HG02870 (cell line): ENCODE results near the gene CARD8.
"Not testable (repeated sequence)": the region's sequence is repeated elsewhere in the genome, so short reads cannot be mapped to it uniquely, and the experiment has no call there.

Source experiments
- ATAC-seq: cut with Tn5 transposase; IDR thresholded peaks from one replicate; pipeline ENCODE4 v1.9.1; 2021; ENCODE audit warnings: mild to moderate bottlenecking, moderate library complexity; ENCODE audit not compliant: unreplicated experiment

Gene CARD8

DNA sequence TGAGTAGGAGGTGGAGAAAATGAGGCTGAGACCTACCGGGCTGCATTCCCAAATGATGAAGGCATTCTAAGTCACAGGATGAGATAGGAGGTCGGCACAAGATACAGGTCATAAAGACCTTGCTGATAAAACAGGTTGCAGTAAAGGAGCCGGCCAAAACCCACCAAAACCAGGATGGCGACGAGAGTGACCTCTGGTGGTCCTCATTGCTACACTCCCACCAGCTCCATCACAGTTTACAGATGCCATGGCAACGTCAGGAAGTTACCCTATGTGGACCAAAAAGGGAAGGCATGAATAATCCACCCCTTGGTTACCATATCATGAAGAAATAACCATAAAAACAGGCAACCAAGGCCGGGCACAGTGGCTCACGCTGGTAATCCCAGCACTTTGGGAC, 9.6 kb upstream of the CARD8 start:
- not testable (repeated sequence) for ATAC-seq

DNA sequence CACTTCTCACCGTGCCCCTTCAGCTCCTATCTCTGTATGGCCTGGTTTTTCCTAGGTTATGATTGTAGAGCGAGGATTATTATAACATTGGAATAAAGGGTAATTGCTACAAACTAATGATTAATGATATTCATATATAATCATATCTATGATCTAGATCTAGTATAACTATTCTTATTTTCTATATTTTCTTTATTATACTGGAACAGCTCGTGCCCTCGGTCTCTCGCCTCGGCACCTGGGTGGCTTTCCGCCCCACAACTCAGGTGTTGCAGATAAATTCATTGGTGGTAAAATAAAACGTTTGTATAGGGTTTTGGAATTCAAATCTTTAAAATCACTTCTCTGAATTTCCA, 4.6 kb upstream of the CARD8 start:
- not testable (repeated sequence) for ATAC-seq

- ATAC-seq, result not testable (repeated sequence)
Measured at GRCh38 chr19:48258992-48259391, 3.3 kb upstream of the CARD8 start.

DNA sequence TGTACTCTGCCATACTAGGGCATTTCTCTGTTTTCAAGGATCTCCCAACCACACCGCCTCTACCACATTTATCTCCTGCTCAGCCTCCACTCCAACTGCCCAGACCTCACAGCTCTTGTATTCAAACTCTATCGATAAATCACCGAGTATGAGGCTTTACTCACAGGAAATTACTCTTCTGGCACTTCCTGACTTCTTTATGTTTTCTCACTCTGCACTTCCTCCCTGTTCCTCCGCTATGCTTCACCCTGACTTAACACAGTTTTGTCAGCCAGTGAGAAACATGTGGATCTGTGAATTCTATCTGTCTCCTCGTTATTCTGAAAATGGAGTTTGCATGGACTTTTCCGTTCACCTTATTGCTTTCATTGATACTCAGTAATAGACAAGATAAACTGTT, 2.6 kb upstream of the CARD8 start:
- ATAC-seq, result no peak

DNA sequence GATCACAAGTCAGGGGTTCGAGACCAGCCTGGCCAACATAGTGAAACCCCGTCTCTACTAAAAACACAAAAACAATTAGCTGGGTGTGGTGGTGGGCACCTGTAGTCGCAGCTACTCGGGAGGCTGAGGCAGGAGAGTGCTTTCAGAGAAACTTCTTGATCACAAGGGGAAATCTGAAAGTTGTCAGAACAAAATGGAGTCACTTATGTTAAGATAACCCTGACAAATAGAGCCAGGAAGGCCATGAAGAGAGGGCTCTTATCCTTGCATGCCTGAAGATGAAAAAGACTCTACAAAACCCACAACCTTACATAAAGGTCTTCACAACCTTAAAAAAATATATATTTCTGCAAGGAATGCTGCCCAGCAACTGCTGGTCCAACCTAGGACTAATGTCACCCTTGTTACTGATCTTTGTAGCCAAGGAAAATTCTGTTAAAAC, 1.2 kb downstream of the CARD8 start:
- no peak for ATAC-seq

GRCh38 chr19:48253999-48254398, 1.7 kb downstream of the CARD8 start:
- no peak for ATAC-seq

DNA sequence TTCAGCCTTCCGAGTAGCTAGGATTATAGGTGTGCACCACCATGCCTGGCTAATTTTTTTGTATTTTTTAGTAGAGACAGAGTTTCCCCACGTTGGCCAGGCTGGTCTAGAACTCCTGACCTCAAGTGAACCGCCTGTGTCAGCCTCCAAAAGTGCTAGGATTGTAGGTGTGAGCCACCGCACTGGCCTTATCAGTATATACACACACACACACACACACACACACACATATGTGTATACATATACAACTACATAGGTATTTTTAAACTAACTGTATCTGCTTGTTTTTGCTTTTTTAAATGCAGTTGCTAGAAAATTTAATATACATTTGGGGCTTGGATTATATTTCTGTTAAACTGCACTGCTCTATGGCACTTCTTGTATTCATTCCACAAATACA, 3.1 kb downstream of the CARD8 start:
- no peak for ATAC-seq

DNA sequence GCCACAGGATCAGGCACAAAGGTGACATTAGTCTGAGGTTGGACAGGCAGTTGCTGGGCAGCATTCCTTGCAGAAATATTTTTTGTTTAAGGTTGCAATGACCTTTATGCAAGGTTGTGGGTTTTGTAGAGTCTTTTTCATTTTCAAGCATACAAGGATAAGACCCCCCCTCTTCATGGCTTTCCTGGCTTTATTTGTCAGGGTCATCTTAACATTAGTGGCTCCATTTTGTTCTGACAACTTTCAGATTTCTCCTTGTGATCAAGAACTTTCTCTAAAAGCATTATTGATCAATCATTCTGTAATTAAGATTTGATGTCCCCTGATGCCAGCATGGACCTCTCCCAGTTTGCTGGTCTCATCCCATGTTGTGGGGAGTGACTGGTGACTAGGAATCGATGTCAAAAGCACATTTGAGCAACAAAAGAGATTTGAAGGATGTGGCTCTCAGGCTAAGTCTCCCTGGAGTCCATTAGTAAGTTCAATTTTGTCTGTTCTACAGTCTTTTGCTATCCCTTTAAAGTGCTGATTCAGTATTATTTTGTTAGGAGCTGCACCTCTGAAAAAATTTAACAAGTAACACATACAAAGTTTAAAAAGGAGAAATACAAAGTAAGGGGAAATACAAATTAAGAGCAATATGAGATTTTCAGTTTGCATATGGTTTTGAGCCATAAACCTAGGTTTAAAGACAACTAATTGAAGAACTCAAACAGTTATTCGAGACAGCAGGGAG, 5.3 kb downstream of the CARD8 start:
- no peak for ATAC-seq

GRCh38 chr19:48249502-48250014, 6.2 kb downstream of the CARD8 start:
- peak; percentile 59 for ATAC-seq

DNA sequence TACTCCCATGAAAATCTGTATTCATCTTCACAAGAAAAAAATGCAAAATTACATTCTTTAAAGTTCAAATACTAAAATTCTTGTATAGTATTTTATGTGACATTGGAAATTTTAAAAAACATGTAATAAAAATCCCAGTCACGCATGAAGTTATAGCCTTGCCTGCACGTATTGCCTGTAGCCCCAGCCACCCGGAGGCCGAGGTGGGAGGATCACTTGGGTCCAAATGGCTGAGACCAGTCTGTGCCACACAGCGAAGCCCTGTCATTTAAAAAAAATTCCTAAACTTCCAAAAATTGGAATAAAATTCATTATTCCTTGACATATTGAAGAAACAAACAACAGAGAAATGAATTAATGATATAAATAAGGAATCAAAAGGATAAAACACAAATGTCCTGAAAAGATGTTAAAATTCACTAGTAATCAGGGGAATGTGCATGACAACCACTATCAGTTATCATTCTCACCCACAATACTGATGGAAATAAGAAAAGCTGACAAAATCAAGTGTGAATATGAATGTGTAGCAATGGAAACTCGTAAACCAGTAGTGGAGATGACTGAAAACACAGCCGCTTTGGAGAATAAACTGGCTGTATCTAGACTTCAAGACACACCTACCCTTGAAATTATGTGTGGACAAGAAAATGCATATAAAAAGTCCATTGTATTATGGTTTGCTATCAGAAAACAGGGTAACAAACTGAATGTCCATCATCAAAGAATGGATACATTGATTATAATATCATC, 7.5 kb downstream of the CARD8 start:
- no peak for ATAC-seq

DNA sequence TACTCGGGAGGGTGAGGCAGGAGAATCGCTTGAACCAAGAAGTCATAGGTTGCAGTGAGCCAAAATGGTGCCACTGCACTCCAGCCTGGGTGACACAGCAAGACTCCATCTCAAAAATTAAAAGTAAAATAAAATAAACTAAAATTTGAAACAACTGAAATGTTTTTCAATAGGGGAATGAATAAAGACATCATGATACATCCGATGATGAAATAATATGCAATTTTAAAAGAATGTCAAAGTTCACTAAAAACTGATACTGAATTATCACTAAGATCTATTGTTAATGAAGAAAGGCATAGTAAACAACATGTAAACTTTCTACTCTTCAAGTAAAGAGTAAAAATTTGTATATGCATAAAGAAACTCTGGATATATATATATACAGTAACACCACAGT, 8.5 kb downstream of the CARD8 start:
- ATAC-seq, result no peak

DNA sequence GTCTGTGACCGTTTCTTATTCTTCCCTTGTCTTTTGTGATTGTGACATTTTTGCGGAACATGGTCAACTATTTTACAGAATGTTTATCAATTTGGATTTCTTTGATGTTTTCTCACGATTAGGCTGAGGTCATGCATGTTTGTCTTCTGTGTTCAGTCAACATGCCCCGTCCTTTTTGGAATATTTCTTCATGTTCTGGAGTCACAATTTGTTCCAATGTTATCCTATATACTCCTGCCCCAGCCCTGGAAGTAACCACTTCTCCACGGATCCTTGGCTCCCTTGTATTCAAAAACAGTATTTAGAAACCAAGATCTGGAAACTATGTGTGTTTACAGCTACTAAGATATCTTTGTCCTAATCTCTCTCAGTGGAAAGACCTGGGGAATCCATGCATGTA, 9.6 kb downstream of the CARD8 start:
- ATAC-seq, result no peak

DNA sequence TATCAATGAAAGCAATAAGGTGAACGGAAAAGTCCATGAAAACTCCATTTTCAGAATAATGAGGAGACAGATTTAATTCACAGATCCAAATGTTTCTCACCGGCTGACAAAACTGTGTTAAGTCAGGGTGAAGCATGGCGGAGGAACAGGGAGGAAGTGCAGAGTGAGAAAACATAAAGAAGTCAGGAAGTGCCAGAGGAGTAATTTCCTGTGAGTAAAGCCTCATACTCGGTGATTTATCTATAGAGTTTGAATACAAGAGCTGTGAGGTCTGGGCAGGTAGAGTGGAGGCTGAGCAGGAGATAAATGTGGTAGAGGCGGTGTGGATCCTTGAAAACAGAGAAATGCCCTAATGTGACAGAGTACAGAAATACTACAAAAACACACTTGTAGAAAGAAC, 11.4 kb downstream of the CARD8 start:
- ATAC-seq, result no peak

- not testable (repeated sequence) for ATAC-seq
Measured at GRCh38 chr19:48241771-48242170, 13.9 kb downstream of the CARD8 start.

DNA sequence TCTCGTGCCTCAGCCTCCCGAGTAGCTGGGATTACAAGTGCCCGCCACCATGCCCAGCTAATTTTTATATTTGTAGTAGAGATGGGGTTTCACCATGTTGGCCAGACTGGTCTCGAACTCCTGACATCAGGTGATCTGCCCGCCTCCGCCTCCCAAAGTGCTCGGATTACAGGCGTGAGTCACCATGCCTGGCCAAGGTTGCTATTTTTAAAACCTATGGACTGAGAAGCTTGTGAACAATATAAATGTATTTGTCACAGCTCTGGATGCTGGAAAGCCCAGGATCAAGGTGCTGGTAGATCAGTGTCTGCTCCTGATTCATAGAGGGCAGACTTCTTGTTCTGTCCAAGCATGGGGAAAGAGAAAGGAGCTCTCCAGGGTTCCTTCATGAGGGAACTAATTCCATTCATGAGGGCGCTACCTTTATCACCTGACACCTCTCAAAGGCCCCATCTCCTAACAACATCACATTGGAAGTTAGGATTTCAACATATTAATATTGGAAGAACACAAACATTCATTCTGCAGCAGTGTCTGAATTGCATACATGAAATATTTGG, 16.1 kb downstream of the CARD8 start:
- ATAC-seq, result no peak

DNA sequence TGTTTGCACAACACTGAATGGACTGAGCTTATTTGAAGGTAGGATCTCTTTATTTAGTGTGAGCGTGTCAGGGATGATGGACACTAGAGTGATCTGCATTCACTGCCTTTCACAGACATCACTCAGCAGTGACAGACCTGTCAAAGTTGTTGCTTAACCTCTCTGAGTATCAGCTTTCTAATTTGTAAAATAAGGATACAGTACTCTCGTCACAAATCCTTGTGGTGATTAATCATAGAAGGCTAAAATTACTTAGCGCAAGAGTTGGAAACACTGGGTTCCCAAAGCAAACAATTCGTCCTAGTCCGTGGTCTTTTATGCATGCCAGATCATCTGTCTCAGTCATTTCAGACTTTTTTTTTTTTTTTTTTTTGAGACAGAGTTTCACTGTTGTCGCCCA, 16.6 kb downstream of the CARD8 start:
- no peak for ATAC-seq

- ATAC-seq, result no peak
Measured at GRCh38 chr19:48237057-48237456, 18.7 kb downstream of the CARD8 start.

DNA sequence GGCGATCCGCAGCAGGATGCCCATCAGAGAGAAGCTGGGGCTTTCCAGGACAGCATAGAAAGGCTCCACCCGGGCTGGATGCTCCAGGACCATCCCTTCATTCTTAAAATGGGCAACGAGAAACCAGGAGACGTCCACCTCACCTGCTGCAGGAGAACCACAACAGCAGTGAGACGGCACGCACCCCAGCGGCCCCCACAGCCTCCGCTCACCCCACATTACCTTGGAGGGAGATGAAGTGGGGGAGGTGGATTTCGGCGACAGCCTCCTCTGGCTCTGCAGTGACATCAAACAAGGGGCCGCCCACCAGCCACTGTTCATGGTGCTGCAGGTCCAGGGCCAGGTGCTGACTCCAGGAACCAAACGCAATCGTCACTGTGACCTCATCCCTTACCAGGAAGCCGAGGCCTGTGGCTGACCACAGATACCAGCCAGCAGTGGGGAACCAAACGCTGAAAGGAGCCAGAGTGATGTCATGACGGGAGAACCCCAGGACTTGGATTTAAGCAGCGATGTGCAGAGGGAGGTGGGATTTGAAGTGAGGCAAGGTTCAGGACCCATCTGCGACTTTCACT, 25.1 kb downstream of the CARD8 start:
- no peak for ATAC-seq

DNA sequence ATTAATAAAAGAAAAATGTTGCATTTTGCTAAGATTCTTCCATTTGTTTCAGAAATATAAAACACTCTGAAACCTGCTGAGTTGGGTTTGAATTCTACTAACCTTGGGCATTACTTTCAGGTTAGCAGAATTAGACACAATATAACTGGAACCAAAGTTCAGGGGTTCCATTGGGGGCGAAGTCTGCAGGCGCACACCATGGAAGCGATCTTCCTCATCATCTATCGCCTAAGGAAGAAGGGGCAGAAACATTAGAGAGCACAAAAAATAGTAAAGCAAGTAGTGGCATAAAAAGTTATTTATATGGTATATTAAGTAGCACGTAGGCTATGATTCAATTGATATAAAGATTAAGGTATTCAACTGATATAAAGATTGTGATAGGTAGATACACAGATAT, 34.1 kb downstream of the CARD8 start:
- no peak for ATAC-seq

GRCh38 chr19:48220784-48221183, 34.9 kb downstream of the CARD8 start:
- not testable (repeated sequence) for ATAC-seq

GRCh38 chr19:48218997-48219396, 36.7 kb downstream of the CARD8 start:
- ATAC-seq, result no peak

GRCh38 chr19:48216933-48217332, 38.8 kb downstream of the CARD8 start:
- no peak for ATAC-seq
